CD4-positive, alpha-beta T cell treated with Interferon alpha-2 for 1 hour (primary cell): Measurements from ENCODE around the gene TMC1.

Experiments
- DNase-seq, 2 donors: peaks; one replicate each; pipeline ENCODE4 v3.0.0-alpha.2; 2020 to 2022

TMC1 gene

DNA sequence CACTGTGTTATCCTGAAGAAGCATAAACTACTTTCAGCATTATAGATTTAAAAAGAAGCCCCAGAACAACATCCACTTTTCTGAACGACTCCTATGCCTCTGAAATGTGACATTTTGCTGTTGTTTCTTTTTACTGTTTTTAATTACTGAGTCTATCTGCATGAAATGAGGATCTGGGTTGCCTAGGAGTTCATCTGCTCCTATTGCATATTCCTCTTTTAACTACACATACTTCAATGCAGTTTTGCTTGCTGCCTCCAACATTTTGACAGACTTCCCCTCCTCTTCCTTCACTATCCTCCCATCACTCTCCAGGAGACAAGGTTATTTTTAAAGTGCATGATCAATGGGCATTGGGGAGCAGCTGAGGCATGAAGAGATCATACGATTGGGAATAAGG, 164.5 kb downstream of the TMC1 start:
- DNase-seq = no peak

DNA sequence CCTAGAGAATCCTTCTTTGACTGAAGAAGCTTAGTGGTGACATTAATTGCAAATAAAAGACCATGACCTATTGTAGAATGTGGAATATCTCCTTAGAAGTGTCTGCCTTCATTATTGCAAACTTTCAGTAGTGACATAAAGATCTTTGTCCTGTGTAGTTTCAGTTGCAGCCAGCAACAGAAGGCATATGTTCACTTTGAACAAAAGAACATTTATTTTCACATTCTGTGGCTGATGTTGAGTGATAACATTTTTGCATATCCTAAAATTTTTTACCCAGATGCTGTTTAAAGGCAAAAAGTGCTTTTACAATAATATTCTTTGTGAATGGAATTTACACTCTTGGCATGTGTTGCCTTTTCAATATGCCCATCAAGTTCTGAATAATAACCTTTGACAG, 165.9 kb downstream of the TMC1 start:
- DNase-seq = no peak

DNA sequence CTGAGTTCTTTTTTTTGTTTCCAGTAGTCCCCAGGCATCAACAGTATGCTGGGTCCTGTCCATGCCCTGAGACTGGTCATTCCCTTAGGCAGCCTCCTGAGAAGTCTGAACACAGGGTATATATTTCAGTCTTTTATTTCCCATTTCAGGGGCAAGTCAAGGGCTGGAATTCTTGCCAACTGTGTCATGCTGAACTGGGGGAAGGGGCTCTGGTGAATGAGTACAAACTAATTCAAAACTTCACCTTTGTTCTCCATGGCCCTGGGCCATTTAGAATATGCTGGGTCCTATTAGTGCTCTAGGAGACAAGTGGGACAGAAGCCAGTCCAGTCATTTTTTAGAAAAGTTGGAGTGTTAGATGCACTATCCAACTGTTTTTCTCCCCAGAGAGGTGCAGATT, 170.3 kb downstream of the TMC1 start:
- no peak for DNase-seq

DNA sequence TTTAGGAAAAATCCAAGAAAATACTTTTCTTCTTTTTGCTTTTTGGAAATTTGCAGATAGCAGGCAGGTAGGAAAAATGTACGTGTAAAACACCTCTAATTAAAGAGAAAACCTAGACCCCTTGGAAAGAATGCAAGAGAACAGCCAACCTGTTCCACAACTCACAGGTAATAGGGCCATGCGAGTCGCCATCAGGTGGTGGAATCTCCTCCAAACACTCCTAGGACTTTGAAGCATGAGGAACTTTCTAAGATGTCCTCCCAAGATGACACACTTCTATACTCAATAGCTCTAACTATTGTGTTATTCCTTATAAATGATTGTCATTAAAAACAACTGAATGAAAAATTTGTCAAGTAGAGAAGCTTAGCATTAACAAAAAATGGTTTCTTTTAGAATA, 174.0 kb downstream of the TMC1 start:
- no peak for DNase-seq

DNA sequence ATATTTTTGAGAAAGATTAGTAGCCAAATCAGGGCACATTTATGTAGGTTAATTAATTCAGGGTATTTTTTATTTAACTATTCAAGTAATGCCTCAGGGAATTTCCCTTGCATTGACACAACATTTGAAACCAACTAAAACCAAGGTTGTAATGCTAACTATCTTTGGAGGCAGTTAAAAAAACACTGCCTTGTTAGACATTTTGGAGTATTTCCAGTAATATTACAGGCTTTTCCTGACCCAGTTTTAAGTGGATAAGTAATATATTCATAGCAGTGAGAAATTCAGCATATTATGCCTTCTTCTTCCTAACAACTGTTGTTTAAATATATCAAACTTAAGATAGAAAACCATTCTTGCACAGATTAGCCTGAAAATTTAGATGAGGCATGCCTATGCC, 175.1 kb downstream of the TMC1 start:
- no peak for DNase-seq

DNA sequence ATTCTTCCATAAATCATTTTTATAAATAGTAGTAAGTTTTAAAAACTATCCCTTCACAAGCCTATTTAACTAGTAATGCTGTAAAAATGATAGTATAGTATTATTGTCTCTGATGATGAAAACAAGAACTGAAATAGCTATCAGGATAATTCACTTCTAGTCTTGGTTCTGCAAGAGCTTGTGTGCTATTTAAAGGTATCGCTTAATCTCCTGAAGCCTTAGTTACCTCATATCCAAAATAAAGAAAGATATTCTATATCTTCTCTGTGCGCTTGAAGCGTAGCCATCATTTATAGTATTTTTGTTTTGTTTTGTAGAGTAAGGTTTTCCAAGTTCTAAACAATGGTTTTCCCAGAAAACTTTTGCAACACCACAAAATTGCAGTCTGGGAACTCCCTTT, 180.1 kb downstream of the TMC1 start:
- DNase-seq = no peak

DNA sequence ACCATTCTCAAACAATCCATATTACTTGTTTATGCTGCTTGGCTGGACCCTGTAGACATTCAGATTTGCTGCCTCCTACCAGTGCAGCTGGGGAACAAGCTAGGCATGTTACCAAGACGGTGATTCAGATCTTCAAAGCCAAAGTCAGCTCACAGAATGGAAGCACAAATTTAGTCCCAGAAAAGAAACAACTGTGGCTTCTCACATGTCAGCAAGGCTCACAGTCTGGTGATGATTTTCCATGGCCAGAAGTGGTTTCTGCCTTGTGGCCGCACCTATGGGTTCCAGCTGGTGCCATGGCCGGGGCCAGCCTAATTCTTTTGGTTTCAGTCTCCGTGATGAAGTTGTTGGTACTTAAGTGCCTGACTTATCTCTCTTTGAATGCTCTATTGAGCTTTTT, 182.2 kb downstream of the TMC1 start:
- no peak for DNase-seq

DNA sequence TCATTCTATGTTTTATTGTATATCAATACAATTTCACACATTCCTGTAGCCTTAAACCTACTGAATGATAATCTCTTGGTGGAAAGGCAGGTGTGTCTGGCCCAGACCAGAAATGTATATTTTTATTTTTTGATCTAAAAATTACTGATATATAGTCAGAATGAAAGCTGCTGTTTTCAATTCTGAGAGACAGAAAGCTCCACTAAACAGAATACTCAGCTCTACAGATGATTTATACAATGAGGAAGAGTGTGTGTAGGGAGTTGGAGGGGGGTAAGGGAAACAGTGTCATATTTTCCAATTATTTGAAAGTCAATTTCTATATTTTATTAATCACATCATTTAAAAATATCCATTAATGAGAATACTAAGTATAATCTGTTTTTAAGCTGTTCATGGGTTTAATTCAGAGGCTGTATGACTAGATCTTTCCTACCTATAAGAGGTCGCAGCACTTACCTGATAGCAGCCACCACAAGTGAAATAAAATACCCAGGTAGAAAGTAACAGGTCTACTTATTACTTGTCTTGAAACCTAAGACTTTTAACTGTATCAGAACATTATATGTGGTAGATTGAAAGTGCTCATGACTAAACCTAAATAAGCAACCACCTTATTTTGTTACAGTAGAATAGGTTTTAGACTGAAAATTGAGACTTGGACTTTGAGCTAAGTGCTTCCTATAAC, 183.4 kb downstream of the TMC1 start:
- DNase-seq = no peak

DNA sequence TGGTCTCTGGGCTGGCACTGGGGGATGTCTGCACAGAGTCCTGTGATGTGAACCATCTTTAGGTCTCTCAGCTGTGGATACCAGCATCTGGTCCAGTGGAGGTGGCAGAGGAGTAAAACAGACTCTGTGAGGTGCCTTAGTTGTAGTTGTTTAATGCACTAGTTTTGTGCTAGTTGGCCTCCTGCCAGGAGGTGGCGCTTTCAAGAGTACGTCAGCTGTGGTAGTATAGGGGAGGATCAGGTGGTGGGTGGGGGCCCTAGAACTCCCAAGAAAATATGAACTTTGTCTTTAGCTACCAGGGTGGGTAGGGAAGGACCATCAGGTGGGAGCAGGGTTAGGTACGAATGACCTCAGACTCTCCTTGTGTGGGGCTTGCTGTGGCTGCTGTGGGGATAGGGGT, 197.1 kb downstream of the TMC1 start:
- no peak for DNase-seq

DNA sequence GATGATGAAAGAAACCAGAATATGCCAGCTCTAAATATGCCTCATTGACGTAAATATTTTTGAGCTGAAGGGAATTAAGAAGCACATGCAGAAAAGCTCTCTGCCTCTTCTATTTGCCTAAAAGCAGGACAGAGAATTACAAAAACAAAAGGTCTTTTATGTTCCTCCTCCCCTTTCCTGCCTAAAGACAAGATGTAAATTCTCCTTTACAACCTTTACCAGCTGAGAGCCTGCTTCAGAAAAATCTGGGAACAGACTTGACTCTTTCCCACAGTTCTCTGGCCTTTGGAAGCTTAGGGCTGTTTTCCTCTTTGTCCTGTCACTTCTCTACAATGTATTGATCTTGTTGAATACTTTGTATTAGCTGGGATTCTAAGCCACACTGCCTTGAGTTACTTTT, 199.7 kb downstream of the TMC1 start:
- no peak for DNase-seq

DNA sequence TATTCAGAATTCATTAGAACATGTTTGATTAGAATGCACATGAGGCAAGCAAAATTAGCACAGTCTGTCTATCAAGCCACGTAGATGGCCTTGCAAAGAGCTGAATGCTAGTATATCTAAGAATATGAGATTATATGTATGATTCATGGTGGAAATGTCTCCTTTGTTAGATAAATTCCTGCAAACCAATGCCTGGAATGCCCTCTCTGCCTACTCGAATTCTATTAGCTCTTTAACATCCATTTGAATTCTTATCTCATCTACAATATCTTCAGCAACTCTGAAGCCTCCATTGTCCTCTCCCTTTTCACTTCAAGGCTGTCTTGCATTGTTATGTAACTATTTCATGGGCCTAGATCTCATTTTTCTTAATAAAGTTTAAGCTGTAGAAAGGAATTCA, 205.5 kb downstream of the TMC1 start:
- no peak for DNase-seq

DNA sequence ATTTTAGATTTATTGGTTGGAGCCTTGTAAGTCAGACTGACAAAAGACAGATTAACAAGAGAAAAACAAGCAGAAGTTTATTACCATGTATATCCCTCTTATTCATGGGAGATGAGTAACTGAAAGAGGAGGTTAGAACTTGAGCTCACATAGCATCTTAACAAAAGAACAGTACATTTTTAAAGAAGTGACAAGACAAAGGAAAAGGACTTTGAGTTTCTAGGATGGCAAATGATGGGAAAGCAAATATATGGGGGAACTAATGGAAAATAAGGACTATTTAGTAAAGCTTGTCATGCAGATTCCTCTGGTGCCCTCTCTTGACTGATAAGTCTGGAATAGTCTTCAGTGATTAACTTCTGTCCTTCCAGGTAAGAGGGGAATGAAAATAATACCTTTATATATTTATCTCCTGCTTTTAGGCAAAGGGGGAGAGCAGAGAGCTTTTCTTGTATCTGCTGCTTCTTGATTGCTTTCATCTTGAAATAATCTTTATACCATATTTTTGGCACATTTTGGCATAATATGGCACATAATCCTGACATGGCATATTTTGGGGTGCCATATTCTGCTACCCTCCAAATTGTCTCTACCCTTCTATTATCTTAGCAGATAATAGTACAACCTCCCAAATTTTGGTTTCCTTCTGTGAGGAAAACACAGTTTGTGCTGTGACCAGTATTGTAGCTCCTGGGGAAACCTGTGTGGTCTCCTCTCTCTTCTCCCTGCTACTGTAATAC, 206.8 kb downstream of the TMC1 start:
- DNase-seq = no peak

DNA sequence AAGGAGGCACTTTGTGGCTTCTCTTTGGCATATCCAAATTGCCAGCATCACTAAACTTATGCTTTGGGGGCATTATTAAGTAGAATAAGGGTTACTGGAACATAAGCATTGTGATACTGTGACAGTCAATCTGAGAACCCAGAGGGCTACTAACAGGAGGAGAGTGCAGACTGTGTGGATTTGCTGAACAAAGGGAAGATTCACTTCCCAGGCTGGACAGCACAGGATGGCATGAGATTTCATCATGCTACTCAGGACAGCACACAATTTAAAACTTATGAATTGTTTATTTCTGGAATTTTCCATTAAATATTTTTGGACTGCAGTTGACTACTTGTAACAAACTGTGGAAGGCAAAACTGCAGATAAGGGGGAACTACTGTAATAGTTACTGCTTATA, 212.5 kb downstream of the TMC1 start:
- DNase-seq = no peak

DNA sequence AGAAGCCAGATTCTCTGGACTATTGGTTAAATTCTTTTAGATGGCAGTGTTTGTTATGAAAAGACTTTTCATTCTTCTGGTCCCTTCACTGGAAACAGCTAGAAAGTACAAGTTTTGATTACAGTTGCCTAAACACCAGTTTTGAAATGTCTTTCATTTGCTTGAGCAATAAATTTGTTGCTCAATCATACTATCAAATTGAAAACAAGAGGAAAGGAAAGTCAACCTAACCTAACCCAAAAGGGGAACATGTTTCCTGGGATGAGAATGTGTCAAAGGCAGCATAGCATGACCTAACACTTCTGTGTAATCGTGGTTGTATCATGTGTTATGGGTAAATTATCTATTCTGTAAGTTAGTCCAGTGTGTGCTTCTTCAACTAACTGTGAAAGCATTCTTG, 213.2 kb downstream of the TMC1 start:
- DNase-seq = peak in 1 of 2 donors; percentile 7

DNA sequence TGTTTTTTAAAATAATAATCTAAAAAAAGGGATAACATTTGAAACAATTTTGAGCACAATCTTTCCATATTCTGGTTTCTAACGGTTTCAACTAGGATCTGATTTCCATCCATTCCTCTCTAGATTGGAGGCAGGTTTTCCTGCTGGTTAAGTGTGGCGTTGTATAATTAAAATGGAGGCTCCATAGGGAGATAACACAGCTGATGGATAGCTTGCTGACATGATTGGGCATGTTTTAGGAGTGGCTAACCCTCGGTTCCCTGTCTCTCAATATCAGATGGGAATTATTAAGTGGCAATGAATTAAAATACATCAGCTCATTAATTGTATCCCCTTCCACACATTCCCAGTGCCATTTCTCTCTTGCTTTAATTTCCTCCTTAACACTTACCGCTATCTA, 222.4 kb downstream of the TMC1 start:
- DNase-seq = no peak

DNA sequence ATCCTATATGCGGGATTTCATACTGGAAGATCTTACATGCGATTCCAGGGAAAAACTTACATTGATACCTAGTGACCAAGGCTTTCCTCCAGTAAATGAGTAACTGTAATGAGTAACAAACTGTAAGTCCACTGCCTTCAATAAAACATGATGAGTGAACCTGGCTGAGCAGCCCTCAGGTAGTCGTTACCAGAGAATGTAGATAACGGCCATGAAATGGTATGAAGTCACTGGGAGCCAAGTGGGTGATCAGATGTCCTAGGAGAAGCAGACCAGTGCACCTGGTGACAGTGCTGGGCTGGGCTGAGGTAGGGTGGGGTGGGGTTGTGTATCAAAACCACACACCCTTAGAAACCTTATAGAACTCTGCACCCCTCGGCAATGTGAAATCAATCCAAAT, 227.9 kb downstream of the TMC1 start:
- DNase-seq = no peak

DNA sequence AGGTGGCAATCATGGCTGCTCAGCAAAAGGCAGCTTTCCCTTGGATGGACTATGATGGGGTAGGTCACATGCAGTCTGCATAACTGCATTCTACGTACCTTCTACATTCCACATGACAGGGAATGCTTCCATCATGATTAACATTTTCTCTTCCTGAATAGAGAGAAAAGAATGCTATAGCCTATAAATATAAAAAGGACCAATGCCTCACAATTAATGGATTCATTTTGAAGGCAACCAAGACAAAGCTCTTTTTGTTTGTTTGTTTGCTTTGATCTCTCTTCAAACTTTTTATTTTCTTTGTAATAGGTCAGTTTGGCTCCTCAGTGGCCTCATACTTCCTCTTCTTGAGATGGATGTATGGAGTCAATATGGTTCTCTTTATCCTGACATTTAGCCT, 230.1 kb downstream of the TMC1 start:
- DNase-seq = no peak

DNA sequence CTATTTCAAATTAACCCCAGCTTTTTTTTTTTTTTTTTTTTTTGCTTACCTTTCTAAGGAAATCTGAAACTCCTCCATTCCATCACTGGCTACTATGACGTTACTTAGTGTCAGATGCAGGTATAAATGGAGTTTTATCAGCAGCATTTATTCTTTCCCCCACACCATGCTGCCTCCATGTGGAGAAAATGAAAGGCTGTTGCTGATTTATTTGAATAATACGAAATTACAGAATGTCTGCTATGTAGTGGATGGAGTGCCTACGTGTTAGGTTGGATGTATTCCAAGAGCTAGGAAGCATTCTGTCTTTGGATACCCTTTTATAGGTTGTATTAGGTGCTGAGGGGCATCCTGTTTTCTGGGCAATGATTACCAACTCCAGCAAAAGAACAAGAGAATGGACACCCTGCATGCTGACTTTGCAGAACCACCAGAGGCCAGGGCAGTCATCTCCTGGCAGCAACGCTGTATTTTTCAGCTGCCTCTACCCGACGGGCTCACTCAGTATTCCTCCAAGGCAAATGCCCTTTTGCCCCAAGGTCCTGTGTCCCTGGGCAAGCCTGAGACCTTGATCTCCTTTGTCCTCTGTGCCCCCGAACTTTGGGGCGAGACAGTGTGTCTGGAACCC, 232.0 kb downstream of the TMC1 start:
- DNase-seq = no peak

DNA sequence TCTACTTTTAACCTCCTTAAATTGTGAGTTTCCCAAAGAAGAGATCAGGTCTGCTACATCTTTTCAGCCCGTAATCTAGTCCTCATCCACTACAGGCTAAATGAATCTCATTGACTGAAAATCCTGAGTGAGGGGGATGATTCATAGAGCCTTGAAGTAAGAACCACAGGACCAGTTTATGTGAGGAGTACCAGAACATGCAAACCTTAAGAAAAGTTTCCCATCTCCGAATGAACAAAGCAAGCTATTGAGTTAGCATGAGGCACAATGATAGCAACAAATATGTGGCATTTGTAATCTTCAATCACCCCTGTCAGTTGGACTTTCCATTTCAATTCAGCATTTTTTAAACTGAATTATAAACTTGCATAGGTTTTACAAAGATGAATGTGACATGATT, 234.4 kb downstream of the TMC1 start:
- DNase-seq = no peak

DNA sequence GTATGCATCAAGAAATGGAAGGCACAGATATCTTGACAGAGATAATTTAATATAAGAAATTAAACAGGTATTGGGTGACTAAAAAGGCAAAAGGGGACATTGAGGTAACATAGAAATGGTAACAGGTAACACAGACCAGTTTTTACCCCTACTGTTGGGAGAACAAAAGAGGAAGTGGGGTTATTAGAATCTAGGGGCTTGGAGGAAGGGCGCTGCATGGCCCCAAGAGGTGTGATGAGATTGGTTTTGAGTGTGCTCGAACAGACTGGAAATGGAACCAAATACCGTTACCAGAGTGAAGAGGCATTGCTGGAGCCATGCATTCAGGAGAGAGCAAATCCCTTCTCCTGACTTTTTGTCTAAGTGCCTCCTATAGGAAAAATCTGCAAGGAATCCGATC, 237.5 kb downstream of the TMC1 start:
- DNase-seq = no peak

DNA sequence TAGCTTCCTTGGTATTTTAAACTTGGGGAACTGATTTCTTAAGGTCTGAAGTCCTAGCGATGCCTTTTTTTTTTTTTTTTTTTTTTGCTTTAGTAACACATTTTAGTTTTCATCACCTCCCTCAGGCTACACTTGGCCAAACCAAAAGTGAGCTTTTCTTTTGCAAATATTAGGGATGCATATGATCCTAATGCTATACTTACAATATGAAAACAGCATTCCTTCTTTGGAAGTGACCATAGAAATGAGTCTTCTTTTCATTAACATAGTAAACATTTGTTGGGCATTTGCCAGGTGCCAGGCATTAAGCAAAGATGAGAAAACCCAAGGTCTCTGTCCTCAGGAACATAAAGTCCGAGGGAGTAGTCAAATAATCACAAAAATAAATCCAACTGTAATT, 241.6 kb downstream of the TMC1 start:
- DNase-seq = no peak

DNA sequence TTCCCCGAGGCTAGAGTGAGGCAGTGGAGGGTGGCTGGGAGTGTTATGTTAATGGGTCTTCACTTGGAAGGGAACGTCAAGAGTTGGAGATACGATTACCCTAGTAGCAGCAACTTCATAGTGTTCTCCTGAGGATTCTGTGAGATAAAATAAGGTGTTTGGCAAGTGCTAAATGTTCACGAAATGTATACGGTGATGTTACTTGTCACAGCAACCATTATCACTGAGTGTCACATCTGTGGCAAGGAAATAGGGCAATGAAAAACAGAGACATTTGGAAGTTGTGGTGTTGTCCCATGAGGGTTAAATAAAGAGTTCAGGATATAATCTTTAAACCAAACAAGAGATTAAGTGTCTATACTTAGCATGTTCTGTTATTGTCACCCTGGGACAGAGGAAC, 248.1 kb downstream of the TMC1 start:
- no peak for DNase-seq

DNA sequence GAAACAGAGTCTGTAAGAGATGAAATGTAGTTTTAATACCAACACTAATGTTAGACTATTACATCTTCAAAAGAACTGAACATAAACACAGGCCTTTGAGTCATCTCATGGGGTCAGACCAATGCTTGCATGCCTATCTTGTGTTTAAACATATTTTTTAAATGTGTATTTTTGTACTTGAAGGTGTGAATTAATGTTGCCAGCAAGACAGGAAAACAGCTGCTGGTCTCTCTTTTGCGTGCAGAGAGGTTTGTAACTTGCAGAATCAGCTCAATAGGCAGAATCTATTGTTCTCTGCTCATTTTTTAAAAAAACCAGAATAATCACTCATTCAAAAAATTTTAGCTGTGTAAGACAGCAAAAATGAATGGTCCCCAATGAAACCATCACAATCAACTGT, 251.3 kb downstream of the TMC1 start:
- DNase-seq = no peak

DNA sequence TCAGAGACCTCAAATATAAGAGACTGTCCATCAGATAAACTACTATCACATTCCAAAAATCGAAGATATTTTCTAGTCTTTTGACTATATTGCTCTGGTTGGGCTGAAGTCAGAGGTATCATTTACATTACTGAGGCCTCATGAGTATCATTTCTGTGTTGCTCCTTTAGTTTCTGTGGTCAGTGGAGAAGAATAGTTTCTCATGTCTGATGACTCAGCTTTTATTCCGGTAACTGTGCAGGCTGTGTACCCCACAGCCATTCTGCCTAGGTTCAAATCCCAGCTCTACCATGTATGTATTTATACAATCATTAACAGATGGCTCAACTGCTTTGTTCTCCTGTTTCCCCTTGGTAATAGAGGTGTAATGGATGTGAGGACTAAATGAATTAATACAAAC, 252.2 kb downstream of the TMC1 start:
- DNase-seq = no peak

DNA sequence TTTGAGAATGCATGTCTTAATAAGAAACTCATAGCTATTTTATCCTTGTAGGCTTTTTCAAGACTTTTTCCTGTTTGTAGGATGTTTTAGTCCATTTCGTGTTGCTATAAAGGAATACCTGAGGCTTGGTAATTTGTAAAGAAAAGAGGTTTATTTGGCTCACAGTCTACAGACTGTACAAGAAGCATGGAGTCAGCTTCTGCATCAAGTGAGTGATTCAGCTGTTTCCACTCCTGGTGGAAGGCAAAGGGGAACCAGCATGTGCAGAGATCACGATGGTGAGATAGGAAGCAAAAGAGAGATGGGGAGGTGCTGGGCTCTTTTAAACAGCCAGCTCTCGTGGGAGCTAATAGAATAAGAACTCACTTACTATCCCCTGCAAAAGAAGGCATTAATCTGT, 254.2 kb downstream of the TMC1 start:
- DNase-seq = no peak
